GM18517 (cell line): ENCODE results near the gene FTHL17.

ENCODE experiments used
- ATAC-seq: cut with Tn5 transposase; IDR thresholded peaks from one replicate; pipeline ENCODE4 v1.9.1; 2021; ENCODE audit warnings: mild to moderate bottlenecking, moderate library complexity; ENCODE audit not compliant: unreplicated experiment

The FTHL17 gene

DNA sequence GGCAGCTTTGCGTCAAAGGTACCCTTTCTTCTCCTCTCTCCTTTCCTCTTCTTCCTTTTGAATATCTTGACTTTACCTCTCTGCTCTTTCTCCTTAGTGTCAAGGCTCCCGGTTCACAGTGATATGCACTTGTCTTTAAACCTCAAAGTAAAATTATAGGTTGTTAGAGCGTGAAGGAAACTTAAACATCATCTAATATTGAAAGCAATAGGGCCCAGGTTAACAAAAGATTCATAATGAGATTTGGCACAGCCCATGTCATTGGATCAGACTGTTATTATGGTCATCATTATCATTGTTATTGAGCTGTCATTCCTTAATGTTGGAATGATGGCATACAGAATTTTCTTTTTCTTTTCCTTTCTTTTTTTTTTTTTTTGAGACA is 32.5 kb downstream of the FTHL17 start:
- ATAC-seq, result no peak

DNA sequence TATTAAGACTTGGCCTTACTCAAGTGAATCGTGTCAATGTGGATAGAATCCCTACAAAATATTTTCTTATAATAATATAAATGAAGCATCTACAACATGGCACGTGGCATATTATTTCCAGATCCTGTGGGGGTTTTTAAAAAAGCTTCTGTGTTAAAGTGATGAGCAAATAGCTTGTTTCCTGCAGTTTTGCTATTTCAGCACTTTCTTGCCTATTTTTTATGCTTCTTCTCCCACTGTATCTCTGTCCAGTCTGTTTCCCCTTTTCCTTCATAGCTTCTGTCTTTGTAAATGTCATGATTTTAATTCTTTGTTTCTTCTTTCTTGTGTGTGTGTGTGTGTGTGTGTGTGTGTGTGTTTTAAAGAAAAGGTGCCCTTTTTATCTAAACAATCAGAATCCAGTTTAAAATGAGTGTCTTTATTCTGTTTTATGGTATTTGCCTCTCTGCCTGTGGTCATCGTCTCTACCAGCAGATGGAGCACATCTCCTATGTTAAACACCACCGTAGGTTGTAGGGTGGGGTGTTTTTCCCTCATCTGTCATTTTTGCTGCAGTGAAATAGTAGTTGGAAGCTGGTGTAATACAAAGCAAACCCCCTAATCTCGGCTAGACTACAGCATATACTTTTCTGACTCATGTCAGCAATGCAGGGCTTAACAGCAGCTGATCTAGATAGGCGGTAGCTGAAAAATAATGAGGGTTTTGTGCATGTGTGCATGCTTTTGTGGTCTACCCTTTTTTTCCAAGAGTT is 33.1 kb downstream of the FTHL17 start:
- ATAC-seq, result peak; percentile 62

DNA sequence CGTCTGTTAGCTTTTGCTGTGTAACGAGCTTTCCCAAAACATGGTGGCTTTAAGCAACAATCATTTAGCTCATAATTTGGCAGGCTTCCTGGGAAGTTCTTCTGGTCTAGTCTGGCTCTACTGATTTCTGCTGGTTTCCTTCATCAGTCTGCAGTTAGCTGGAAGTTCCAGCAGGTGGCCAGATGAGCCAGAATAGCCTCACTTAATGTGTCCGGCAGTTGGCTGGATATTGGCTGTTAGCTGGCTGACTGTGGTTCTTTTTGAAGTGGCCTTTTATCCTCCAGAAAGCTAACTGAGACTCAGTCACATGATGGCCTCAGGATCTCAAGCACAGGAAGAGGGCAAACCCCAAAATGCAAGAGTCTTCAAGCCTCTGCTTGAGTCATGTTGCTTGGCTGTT is 34.9 kb downstream of the FTHL17 start:
- ATAC-seq, result peak; percentile 80

DNA sequence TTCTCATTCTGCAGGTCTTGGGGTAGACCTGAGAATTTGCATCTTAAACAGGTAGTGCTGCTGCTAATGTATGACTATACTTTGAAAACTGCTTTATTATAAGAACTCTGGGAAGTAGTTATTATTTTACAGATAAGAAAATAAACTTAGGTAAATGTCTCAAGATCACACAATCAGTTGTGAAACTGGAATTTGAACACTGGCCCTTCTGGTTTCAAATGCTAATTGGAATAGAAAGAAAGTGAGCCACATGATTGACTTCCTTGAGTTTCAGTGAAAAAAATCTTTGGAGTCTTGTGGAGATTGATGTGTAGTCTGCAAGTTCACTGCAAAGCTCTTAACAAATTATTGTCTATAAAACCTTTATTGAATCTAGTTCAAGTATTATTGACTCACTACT is 44.5 kb downstream of the FTHL17 start:
- no peak for ATAC-seq

DNA sequence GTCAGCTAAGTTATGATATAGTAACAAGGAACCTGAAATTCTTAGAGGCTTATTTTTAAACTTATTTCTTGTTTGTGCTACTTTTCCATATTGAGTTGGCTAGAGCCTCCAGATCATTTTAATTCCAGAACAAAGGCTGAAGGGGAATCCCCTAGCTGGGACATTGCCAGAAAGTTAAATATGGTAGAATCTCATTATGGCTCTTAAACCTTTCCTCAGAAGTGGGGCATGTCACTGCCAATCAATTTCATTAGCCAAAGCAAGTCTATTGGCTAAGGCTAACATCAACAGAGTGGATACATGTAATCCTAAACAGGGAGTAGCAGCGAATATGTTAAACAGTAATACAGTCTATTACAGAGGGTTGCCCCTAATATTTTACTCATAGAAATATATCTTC is 47.0 kb downstream of the FTHL17 start:
- ATAC-seq, result no peak

DNA sequence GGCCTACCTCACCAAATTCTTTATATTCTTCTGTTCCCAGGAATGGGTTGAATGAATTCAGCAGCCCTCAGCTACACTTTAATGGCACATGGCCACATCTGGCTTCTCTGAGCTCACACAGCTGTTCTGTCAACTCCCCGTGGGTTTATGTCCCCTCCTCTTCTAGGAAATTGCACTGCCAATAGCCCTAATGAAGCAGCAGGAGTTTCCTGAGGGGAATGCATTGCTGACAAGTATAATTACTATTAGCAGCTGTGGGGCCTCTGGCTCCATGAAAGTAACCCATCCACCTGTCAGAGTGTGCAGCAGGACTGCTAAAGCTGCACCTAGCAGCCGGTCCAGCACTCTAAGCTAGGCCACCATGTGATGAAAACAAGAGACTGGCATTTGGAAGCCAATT is 50.3 kb downstream of the FTHL17 start:
- ATAC-seq, result no peak
